Posterior vena cava (tissue), 2 donors: Measurements from ENCODE around the gene AMPD1. TPM values are rescaled to one million over a fixed set of nuclear protein-coding genes. Genes with fewer than 3 reads are reported as not detected.
A peak's percentile ranks its signal among the peaks of the same experiment; 100 is the strongest.

Source experiments
- DNase-seq: peaks from one replicate; pipeline ENCODE4 v3.0.0-alpha.2; 2020; ENCODE audit warnings: low spot score
- intact Hi-C, 2 donors: fragments of 100-400 bp; cut with DNase I; formaldehyde crosslinking; loops; one replicate each; pipeline versions ENCODE4 v1.14.1 to v1.14.2; 2022 to 2023
- total RNA-seq, 2 donors: library from RNA; stranded (reverse); fragmentation: NEBNext Ultra II Directional; extraction: Animal tissue kit (Norgen Biotek cat#: 25700); gene quantifications; one replicate each; pipeline ENCODE4 v1.2.1, GENCODE V29; 2021
- donor health status: DM: yes; HTN: yes; CAD: no.
- donor health status: DM: yes; HTN: yes; CAD: no.

AMPD1 gene
- total RNA-seq, 2 donors from 2014 or later: not detected

DNA sequence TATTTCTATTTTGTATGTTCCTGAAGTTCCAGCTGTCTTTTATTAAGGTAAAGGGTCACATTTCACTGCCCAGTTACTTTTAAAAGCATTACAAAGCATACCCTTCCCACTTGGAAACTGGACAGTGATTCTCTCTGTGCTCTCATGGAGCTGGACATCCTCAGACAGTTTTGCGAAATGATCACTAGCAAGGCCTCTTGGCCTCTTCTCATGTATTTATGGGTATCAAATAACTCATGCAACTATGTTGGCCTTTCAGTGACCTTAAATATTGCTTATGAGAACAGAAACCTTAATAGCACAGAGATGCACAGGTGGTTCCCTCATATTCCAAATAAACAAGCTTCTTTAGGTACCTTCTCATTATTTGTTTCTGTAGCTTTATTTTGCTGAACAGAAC, 7.9 kb upstream of the AMPD1 start:
- intact Hi-C loops: no loop called here

GRCh38 chr1:114702737-114703136, 7.4 kb upstream of the AMPD1 start:
- intact Hi-C loops: no loop called here
- no peak for DNase-seq

More for the DNA sequence above, 7.9 kb upstream of the AMPD1 start:
- no peak for DNase-seq

DNA sequence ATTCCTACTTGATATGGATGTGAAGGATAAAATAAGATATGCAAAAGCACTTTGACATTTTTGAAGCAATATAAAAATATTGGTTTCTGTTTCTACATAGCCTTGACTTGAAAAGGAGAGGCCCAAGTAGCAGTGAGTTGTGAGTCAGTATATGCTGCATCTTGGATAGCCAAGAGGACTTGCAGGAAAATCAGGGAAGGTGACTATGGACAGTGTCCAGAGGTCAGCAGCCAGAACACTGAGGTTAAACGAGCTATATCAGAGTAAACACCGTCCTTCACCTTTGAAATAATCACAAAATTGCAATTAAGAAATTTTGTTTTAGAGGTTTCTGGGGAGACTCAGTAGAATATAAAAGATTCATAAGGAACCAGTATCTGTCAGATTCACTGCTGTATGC, 6.6 kb upstream of the AMPD1 start:
- DNase-seq: no peak
- intact Hi-C loops: no loop called here

DNA sequence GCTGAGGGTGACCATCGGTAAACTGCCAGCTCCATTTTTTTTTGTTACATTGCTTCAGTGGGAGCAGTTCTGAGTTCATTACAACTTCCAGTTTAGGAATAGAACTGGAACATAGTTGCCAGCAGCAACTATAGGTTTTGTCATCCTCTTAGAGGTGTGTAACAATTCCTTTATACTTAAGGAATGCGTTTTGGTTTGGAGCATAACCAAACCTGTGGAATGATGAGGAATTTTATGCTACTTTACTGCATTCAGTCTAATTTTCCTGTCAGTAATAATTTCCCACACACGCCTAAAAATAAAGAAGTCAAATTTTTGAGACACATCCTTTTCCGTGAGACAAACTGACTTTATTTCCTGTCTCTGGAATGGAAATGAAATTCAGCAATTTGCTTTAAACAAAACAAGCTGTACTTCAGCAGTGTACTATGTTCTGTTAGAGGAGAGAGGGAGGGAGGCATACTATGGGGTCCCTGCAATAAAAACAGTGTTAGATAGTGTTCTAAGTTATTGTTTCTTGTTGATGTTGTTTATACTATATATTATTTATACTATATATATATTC, 4.8 kb upstream of the AMPD1 start:
- no peak for DNase-seq
- intact Hi-C loops: no loop called here

GRCh38 chr1:114696810-114697209, 1.5 kb upstream of the AMPD1 start:
- DNase-seq: no peak
- intact Hi-C loops: no loop called here

DNA sequence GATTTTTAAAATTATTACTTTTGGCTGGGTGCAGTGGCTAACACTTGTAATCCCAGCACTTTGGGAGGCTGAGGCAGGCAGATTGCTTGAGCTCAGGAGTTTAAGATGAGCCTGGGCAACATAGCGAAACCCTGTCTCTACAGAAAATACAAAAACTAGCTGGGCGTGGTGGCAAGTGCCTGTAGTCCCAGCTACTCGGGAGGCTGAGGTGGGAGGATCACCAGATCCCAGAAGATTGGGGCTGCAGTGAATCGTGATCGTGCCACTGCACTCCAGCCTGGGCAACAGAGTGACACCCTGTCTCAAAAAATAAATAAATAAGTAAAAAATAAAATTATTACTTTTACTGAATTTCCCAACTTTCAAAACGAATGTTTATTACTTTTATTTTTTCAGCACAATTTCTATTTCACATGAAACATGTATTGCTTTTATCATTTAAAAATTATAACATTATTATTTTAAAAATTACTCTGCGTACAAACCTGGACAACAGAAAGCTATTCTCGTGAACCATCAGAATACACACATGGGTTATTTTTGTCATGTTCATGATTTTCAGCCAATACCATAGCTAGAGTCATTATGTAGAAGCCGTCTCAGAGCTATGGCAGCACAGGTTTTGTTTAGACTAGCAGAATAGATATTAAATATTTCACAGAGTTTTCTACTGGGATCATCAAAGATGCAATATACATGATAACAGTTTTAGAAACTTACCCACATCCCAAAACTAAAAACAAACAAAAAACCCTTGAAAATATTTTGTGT, 621 bp downstream of the AMPD1 start:
- DNase-seq: no peak
- intact Hi-C loops: no loop called here

- intact Hi-C loops: no loop called here
Observed at GRCh38 chr1:114692947-114693346, 2.4 kb downstream of the AMPD1 start.

GRCh38 chr1:114691061-114691460, 4.3 kb downstream of the AMPD1 start:
- intact Hi-C loops: no loop called here
- no peak for DNase-seq

More at GRCh38 chr1:114692947-114693346, 2.4 kb downstream of the AMPD1 start:
- no peak for DNase-seq

DNA sequence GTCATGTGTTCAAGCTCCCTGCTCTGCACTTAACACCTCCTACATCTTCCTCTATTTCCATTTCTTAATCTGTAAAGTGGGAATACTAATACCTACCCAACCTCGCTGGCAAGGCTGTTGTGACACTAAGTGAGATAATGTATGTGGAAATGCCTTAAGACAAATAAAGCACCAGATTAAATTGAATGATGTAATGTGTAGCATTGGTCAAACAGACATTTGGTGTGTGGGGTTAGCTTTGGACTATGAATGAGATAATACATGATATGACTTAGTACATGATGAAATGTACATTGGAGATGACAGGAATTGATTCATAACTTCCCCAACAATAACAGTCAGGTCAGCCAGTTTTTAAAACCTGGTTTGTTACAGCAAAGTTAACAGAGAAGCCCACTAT, 5.2 kb downstream of the AMPD1 start:
- no peak for DNase-seq
- intact Hi-C loops: no loop called here

DNA sequence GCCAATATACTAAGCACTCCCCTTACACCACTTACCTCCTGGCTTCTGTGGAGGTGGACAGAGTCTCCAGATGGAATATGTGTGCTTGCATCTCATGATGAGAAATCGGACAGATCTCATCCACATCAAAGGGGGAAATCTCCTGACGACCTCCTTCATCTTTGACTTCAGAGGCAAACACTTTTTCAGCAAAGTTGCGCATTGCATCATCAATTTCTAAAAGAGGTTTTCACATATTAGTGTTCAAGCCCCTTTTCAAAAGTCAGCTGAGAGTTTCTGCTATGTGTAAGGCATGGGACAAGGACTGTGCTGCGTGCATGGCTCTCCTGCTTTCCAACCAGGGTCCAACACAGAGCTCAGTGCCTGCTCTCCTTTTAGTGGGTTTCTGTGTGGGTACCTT, 6.8 kb downstream of the AMPD1 start:
- DNase-seq: no peak
- intact Hi-C loops: no loop called here

DNA sequence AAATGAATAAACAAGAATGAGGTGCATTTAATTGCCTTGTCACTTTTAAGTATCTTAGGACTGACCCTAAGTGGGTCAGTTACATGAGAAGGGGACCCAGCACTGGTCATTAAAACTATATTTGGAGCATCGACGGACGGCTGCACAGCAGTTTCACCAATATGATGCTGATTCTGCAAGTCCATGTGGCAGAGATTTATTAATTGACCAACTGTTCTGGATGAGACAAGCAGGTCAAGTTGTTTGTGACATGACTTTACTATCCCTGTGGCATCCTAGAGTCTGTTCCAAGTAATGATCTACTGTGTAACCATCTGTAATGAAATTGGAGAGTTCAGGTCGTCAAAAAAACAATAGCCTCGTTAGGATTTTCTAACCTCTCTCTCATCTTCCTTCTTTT, 9.5 kb downstream of the AMPD1 start:
- intact Hi-C loops: no loop called here

GRCh38 chr1:114677691-114678090, 17.7 kb downstream of the AMPD1 start:
- intact Hi-C loops: no loop called here
- DNase-seq: no peak

More for the DNA sequence above, 9.5 kb downstream of the AMPD1 start:
- no peak for DNase-seq

DNA sequence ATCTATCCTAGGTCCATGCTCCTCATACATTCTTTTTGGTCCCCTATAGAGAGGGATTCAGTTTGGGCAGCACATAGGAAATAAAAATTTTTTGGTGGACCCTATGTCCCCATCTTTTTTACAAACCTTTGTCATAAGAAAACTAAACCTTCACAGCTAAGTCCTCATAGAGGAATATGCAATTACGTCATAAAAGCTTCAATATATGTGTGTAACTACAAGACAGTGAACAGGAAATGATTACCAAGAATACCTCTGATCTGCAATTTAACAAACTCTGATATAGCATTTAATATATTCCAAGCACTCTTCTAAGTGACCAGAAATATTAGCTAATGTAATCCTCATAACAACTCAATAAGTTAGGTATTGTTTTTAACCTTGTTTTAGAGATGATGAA, 19.2 kb downstream of the AMPD1 start:
- DNase-seq: no peak
- intact Hi-C loops: no loop called here

GRCh38 chr1:114671939-114672275, 23.4 kb downstream of the AMPD1 start:
- intact Hi-C loops: loop anchor here in 1 of 2 donors (2.0 kb wide), 1 partner anchor 77 kb away; no protein-coding TSS in a partner anchor

GRCh38 chr1:114671011-114671938, 24.1 kb downstream of the AMPD1 start:
- DNase-seq: no peak
- intact Hi-C loops: loop anchor here in 1 of 2 donors (2.0 kb wide), 1 partner anchor 78 kb away; no protein-coding TSS in a partner anchor

More at GRCh38 chr1:114671939-114672275, 23.4 kb downstream of the AMPD1 start:
- DNase-seq: no peak

- intact Hi-C loops: loop anchor here in 1 of 2 donors (2.0 kb wide), 1 partner anchor 78 kb away; no protein-coding TSS in a partner anchor
- peak; percentile 97 for DNase-seq
Observed at GRCh38 chr1:114670083-114671010, 25.0 kb downstream of the AMPD1 start.

- DNase-seq: no peak
- intact Hi-C loops: loop anchor here in 1 of 2 donors (2.0 kb wide), 1 partner anchor 79 kb away; no protein-coding TSS in a partner anchor
Observed at GRCh38 chr1:114669562-114670082, 25.7 kb downstream of the AMPD1 start, which contains the start of gene DENND2C. DENND2C (minus strand) TSS chr1:114670049; CDS start chr1:114625984, 44,065 bp downstream.

DNA sequence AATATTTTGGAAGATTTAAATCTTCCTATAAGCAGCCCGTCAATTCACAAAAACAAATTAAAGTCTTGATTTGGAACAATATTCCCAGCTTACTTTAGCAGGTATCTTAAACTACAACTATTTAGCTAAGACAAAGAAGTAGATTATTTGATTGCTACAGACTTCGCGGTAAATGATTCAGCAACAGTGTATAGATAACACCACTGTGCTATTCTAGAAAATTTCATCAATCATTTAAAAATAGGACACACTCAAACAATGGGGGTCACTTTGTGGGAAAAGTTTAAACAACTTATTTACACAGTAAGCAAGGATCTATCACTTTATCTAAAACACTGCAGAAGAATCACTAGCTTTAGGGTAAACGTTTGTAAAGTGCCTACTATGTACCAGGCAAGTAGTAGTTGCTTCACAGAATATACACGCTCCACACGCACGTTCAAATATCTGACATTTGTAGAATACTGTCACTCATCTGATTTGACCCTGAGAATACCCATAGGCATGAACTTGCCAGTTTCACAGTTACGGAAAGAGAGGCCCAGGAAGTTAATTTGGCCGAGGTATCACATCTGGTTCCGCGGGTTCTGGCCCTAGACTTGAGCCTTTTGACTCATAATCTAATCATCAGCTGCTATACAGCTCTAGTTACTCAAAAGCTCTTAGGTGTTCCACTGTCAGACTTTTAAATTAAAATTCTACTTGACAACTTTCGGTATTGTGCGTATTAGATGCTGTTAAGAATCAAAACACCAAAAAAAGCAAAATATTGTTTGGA, 26.4 kb downstream of the AMPD1 start:
- no peak for DNase-seq
- intact Hi-C loops: no loop called here
